GM21825 (cell line): ENCODE measurements around the gene TUSC2.

Source experiments
- ATAC-seq: cut with Tn5 transposase; IDR thresholded peaks from one replicate; pipeline ENCODE4 v1.9.1; 2021; ENCODE audit warnings: mild to moderate bottlenecking, moderate library complexity; ENCODE audit not compliant: unreplicated experiment

The TUSC2 gene

DNA sequence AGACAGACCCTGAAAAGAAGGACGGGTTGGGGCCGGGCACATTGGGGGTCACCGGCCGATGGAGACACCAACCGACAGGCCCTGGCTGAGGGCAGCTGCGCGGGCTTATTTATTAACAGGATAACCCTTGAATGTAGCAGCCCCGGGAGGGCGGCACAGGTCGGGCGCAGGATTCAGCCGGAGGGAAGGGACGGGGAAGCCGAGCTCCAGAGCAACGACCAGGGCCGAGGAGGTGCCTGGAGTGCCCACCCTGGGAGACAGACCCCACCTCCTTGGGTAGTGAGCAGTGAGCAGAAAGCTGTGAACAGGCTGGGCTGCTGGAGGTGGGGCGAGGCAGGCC lies 51.3 kb downstream of the TUSC2 start:
- ATAC-seq = no peak

DNA sequence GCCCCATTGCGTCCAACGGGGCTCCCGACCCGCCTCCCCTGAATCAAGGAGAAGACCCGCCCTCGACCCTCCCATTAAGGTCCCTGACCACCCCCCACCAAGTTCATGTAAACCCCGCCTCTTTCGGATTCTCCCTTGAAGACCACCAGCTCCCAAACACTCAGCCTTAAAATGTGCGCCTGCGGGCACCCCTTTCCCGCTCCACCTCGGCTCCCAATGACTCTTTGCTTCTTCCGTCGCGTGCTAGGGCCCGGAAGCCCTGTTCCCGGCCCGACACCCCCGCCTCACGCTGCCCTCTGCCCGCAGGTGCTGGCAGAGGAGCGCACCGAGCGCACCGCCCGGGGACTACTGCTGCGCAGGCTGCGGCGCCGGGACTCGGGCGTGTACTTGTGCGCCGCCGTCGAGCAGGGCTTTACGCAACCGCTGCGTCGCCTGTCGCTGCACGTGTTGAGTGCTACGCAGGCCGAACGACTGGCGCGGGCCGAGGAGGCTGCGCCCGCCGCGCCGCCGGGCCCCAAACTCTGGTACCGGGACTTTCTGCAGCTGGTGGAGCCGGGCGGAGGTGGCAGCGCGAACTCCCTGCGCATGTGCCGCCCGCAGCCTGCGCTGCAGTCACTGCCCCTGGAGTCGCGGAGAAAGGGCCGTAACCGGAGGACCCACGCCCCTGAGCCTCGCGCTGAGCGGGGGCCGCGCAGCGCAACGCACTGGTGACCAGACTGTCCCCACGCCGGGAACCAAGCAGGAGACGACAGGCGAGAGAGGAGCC lies 51.8 kb downstream of the TUSC2 start:
- ATAC-seq = no peak

DNA sequence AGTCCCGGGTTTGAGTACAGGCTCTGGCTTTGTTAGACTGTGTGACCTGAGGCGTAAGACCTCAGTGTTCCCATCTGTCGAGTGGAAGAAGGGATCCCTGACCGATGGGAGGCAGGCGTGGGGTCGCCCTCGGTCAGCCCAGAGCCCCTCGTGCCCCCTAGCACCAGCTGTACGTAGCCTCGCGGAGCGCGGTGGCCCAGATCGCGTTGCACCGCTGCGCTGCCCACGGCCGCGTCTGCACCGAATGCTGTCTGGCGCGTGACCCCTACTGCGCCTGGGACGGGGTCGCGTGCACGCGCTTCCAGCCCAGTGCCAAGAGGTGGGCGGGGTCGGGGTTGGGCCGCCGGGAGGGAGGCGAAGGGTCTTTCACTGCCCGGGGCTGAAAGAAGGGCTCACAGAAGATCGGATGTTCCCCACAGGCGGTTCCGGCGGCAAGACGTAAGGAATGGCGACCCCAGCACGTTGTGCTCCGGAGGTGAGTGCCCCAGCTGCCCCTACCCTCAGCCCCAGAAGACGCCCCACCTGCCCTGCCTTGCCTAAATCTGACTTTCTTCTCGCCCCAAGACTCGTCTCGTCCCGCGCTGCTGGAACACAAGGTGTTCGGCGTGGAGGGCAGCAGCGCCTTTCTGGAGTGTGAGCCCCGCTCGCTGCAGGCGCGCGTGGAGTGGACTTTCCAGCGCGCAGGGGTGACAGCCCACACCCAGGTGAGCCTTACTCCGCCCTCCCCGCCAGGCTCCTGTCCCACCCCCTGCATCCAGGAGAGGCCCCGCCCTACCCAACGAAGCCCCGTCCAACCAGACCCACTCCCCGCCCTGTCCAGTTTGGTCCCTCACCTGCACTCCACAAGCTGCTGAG lies 52.7 kb downstream of the TUSC2 start:
- ATAC-seq = no peak
